ENCODE results near the gene KRTAP10-6. TPM values are rescaled to one million over a fixed set of nuclear protein-coding genes. Genes with fewer than 3 reads are reported as not detected.
"Not testable (repeated sequence)": the region's sequence is repeated elsewhere in the genome, so short reads cannot be mapped to it uniquely, and the experiment has no call there.

The KRTAP10-6 gene
- total RNA-seq, 1 donor from 2014 or later: not detected

DNA sequence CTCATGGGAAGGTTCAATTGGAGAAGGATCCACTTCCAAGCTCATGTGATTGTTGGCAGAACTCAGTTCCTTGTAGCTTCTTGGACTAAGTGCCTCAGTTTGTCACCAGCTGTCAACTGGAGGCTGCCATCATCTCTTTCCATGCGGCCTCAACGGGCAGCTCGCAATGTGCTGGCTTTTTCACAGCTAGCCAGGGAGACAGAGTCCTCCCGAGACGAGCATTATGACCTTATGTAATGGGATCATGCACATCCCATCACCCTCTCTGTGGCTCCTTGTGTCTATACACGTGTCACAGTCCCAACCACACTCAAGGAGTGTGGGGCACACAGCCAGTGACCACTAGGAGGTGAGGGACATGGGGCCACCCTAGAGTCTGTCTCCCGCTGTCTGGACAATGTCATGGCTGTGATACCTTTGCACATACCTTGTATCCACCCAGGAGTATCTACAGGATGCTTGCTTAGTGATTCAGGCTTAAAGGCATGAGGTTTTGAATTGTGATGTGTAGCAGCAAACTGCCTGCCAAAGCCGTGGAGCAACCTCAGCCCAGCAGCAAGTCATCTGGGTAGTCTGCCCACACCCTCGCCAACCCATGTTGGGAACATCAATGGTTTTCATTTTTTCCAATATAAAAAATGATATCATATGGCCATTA is 3.9 kb upstream of the KRTAP10-6 start:
- no peak for FAIRE-seq
- H3K27me3 ChIP-seq (ENCODE audit: control insufficient read depth, insufficient read depth, low read length): no peaks in the 10 kb centered on the region
- peak; percentile 25 for DNase-seq (ENCODE audit: low read depth)
- no peak overlapping the region for H3K4me3 ChIP-seq (ENCODE audit: low read depth, low read length)
- H3K36me3 ChIP-seq (ENCODE audit: control insufficient read depth, insufficient read depth, low read length): no peaks in the 10 kb centered on the region
- TF ChIP-seq, protein P1, sequence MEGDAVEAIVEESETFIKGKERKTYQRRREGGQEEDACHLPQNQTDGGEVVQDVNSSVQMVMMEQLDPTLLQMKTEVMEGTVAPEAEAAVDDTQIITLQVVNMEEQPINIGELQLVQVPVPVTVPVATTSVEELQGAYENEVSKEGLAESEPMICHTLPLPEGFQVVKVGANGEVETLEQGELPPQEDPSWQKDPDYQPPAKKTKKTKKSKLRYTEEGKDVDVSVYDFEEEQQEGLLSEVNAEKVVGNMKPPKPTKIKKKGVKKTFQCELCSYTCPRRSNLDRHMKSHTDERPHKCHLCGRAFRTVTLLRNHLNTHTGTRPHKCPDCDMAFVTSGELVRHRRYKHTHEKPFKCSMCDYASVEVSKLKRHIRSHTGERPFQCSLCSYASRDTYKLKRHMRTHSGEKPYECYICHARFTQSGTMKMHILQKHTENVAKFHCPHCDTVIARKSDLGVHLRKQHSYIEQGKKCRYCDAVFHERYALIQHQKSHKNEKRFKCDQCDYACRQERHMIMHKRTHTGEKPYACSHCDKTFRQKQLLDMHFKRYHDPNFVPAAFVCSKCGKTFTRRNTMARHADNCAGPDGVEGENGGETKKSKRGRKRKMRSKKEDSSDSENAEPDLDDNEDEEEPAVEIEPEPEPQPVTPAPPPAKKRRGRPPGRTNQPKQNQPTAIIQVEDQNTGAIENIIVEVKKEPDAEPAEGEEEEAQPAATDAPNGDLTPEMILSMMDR (IDR thresholded peaks at IDR 0.05; ENCODE audit: insufficient read depth, low read length, severe bottlenecking): no peak

DNA sequence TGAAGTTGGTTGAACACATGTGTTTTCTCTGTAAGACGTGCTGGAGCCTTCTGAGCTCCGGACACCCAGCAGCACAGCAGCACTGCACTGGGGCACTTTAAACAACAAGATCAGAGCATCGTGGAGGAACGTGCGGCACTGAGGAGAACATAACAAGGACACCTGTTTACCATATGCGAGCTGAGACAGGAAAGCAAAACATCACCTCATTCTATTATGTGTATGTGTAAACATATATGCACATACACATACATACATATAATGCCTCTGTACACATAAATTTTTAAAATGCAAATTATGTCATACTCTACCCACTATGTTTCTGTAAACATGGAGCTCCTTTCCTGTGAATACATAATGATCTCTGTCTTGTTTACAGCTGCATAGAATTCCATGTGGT is 3.2 kb upstream of the KRTAP10-6 start:
- TF ChIP-seq, protein P1 (IDR thresholded peaks at IDR 0.05; ENCODE audit: insufficient read depth, low read length, severe bottlenecking): no peak
- no peak for DNase-seq (ENCODE audit: low read depth)
- no peaks in the 10 kb centered on the region for H3K36me3 ChIP-seq (ENCODE audit: control insufficient read depth, insufficient read depth, low read length)
- no peaks in the 10 kb centered on the region for H3K27me3 ChIP-seq (ENCODE audit: control insufficient read depth, insufficient read depth, low read length)
- no peak overlapping the region for H3K4me3 ChIP-seq (ENCODE audit: low read depth, low read length)
- FAIRE-seq: no peak

DNA sequence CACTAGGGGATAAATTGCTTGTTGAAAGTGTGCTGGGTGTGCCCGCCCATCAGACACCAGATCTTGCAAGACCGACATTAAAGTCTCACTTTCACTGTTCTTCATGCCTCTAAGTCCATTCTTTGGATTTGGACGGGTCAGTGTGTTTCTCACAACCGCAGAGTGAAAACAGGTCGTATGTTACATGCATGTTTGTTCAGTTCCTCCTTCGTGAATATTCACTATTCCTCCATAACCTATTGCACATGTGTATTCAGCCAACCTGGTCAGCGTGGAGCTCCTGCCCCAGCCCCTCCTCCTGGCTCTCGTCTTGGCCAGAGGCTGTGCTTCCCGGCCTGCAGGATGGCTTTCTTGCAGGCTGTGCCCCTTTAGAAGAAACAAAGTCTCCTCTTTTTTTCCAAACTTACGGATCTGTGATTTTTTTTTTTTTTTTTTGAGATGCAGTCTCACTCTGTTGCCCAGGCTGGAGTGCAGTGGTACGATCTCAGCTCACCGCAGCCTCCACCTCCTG is 2.2 kb upstream of the KRTAP10-6 start:
- H3K36me3 ChIP-seq (ENCODE audit: control insufficient read depth, insufficient read depth, low read length): no peaks in the 10 kb centered on the region
- H3K4me3 ChIP-seq (ENCODE audit: low read depth, low read length): no peak overlapping the region
- FAIRE-seq: no peak
- DNase-seq (ENCODE audit: low read depth): no peak
- no peaks in the 10 kb centered on the region for H3K27me3 ChIP-seq (ENCODE audit: control insufficient read depth, insufficient read depth, low read length)
- TF ChIP-seq, protein P1 (IDR thresholded peaks at IDR 0.05; ENCODE audit: insufficient read depth, low read length, severe bottlenecking): no peak

DNA sequence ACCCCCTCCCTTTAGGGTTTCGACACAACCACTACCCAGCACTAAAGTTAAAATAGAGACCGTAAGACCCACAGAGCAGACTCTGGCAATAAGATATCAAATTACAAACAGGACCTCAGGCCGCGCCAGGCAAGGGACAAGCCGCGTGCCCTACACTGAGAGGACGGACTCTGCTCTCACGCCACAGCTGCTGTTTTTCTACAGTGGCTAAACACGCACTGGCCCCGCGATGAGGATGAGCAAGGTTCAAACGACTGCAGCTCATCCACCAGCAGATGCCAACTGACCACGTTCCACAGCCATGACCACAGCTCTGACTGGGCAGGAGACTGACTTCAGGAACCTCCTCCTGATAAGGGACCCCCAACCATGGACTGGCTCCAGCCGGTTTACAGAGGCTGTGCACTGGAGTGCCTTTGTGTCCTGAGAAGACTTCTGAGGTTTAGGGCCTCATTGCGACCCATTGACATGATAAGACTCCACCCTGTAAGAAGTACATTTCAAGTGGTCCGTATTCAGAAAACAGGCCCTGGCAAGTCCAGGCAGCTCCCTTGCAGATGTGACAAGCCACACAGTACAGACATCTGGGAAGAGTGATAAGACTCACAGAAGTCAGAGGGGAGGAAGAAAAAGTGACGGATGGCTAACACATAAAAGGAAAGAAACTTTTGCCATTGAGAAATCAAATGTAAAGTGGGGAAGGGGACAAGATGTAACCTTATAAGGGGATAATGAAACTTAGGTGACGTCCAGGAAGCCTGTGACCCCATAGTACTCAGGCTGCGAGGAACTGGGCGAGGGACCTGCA is 1.5 kb upstream of the KRTAP10-6 start:
- H3K4me3 ChIP-seq (ENCODE audit: low read depth, low read length): no peak overlapping the region
- TF ChIP-seq, protein P1 (IDR thresholded peaks at IDR 0.05; ENCODE audit: insufficient read depth, low read length, severe bottlenecking): no peak
- H3K36me3 ChIP-seq (ENCODE audit: control insufficient read depth, insufficient read depth, low read length): no peaks in the 10 kb centered on the region
- FAIRE-seq (no peak), DNase-seq (ENCODE audit: low read depth) (peak; percentile 9)
- H3K27me3 ChIP-seq (ENCODE audit: control insufficient read depth, insufficient read depth, low read length): no peaks in the 10 kb centered on the region

DNA sequence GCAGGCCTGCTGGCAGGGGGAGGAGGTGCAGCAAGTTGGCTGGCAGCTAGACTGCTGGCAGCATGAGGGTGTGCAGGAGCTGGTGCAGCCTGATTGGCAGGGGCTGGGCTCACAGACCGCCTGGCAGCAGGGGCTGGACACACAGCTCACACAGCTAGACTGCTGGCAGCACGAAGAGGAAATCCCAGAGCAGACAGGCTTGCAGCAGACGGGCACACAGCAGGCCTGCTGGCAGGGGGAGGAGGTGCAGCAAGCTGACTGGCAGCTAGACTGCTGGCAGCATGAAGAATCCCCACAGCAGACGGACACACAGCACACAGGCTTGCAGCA is 539 bp downstream of the KRTAP10-6 start:
- not testable (repeated sequence) for FAIRE-seq; DNase-seq (ENCODE audit: low read depth); H3K36me3 ChIP-seq (ENCODE audit: control insufficient read depth, insufficient read depth, low read length); H3K27me3 ChIP-seq (ENCODE audit: control insufficient read depth, insufficient read depth, low read length); H3K4me3 ChIP-seq (ENCODE audit: low read depth, low read length)

DNA sequence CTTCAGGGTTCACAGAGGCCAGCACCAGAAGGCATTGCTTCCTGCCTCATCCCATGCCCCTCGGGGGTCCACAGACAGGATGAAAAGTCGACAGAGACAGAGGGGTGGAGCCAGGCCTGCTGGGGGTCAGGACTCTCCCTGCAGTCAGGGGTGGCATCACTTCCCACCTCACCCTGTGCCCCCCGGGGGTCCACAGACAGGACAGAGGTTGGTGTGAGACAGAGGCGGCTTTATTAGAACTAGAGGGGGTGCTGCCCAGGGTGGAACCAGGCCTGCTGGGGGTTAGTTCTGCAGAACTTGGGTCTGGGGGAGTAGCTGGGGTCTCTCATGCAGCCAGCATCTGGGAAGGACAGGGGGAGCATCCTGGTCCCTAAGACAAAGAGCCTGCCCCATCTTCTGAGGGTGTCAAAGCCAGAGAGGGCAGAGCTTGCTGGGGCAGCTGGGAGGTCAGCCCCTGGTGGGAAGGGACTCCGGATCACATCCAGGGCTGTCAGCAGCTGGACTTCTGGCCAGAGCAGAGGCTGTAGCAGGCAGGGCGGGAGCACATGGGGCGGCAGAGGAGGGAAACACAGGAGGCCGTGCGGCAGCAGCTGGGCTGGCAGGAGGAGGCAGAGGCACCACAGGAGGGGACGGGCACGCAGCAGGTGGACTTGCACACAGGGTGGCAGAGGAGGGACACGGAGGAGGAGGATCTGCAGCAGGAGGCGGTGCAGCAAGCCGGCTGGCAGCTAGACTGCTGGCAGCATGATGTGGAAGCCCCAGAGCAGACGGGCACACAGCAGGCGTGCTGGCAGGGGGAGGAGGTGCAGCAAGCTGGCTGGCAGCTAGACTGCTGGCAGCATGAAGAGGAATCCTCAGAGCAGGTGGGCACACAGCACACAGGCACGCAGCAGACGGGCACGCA is 1.2 kb downstream of the KRTAP10-6 start:
- FAIRE-seq; DNase-seq (ENCODE audit: low read depth); H3K36me3 ChIP-seq (ENCODE audit: control insufficient read depth, insufficient read depth, low read length); H3K4me3 ChIP-seq (ENCODE audit: low read depth, low read length); H3K27me3 ChIP-seq (ENCODE audit: control insufficient read depth, insufficient read depth, low read length): not testable (repeated sequence)

Measured in bronchial epithelial cell (primary cell).